ENCODE results near the gene PEX19.

Gene PEX19

GRCh38 chr1:160237558-160237957 lies 47.4 kb downstream of the PEX19 start:
- Histone ChIP-seq H3F3A (ENCODE audit: insufficient read depth, low read length) (no peaks in the 10 kb centered on the region), H3K9me3 (ENCODE audit: low read length) (no peaks in the 10 kb centered on the region), H3K27ac (ENCODE audit: low read depth, low read length, poor library complexity, severe bottlenecking) (no peak overlapping the region), H2AFZ (ENCODE audit: low read length) (no peak overlapping the region), H3K79me2 (ENCODE audit: insufficient read depth, low read length) (no peaks in the 10 kb centered on the region), H3K4me1 (ENCODE audit: insufficient read depth, low read length, severe bottlenecking) (no peaks in the 10 kb centered on the region), H3K36me3 (ENCODE audit: insufficient read depth, low read length) (peaks cover 96% of the 10 kb centered on the region), H3K9me2 (ENCODE audit: low read depth, low read length) (no peaks in the 10 kb centered on the region), H3K27me3 (ENCODE audit: insufficient read depth, low read length) (no peaks in the 10 kb centered on the region), H3K4me2 (ENCODE audit: low read length) (no peak overlapping the region), H4K20me1 (ENCODE audit: insufficient read depth, low read length) (no peaks in the 10 kb centered on the region), H3K4me3 (ENCODE audit: low read depth, low read length, poor library complexity, severe bottlenecking) (no peak overlapping the region), H3K9ac (ENCODE audit: low read length) (no peak overlapping the region)
- TF ChIP-seq CTCF (IDR thresholded peaks at IDR 0.05; ENCODE audit: low read length): no peak
- no peak for TF ChIP-seq EZH2 (IDR thresholded peaks at IDR 0.05; ENCODE audit: borderline replicate concordance, low read length)

GRCh38 chr1:160236806-160237205 lies 48.1 kb downstream of the PEX19 start:
- no peak overlapping the region for H2AFZ ChIP-seq (ENCODE audit: low read length)
- H4K20me1 ChIP-seq (ENCODE audit: insufficient read depth, low read length): no peaks in the 10 kb centered on the region
- no peak for TF ChIP-seq EZH2 (IDR thresholded peaks at IDR 0.05; ENCODE audit: borderline replicate concordance, low read length)
- TF ChIP-seq CTCF (IDR thresholded peaks at IDR 0.05; ENCODE audit: low read length): no peak
- H3K4me2 ChIP-seq (ENCODE audit: low read length): no peak overlapping the region
- H3K9me3 ChIP-seq (ENCODE audit: low read length): no peaks in the 10 kb centered on the region
- no peaks in the 10 kb centered on the region for H3K9me2 ChIP-seq (ENCODE audit: low read depth, low read length)
- H3K9ac ChIP-seq (ENCODE audit: low read length): no peak overlapping the region
- H3F3A ChIP-seq (ENCODE audit: insufficient read depth, low read length): no peaks in the 10 kb centered on the region
- no peaks in the 10 kb centered on the region for H3K79me2 ChIP-seq (ENCODE audit: insufficient read depth, low read length)
- H3K27ac ChIP-seq (ENCODE audit: low read depth, low read length, poor library complexity, severe bottlenecking): no peak overlapping the region
- no peaks in the 10 kb centered on the region for H3K27me3 ChIP-seq (ENCODE audit: insufficient read depth, low read length)
- H3K4me1 ChIP-seq (ENCODE audit: insufficient read depth, low read length, severe bottlenecking): no peaks in the 10 kb centered on the region
- H3K36me3 ChIP-seq (ENCODE audit: insufficient read depth, low read length): peaks cover 97% of the 10 kb centered on the region
- no peak overlapping the region for H3K4me3 ChIP-seq (ENCODE audit: low read depth, low read length, poor library complexity, severe bottlenecking)

- H3K9me2 ChIP-seq (ENCODE audit: low read depth, low read length): no peaks in the 10 kb centered on the region
- no peak for TF ChIP-seq EZH2 (IDR thresholded peaks at IDR 0.05; ENCODE audit: borderline replicate concordance, low read length)
- no peak for TF ChIP-seq CTCF (IDR thresholded peaks at IDR 0.05; ENCODE audit: low read length)
- no peaks in the 10 kb centered on the region for H3F3A ChIP-seq (ENCODE audit: insufficient read depth, low read length)
- no peak overlapping the region for H3K27ac ChIP-seq (ENCODE audit: low read depth, low read length, poor library complexity, severe bottlenecking)
- no peak overlapping the region for H3K4me3 ChIP-seq (ENCODE audit: low read depth, low read length, poor library complexity, severe bottlenecking)
- no peaks in the 10 kb centered on the region for H3K27me3 ChIP-seq (ENCODE audit: insufficient read depth, low read length)
- no peaks in the 10 kb centered on the region for H3K79me2 ChIP-seq (ENCODE audit: insufficient read depth, low read length)
- no peaks in the 10 kb centered on the region for H3K9me3 ChIP-seq (ENCODE audit: low read length)
- peaks cover 95% of the 10 kb centered on the region for H3K36me3 ChIP-seq (ENCODE audit: insufficient read depth, low read length)
- no peak overlapping the region for H2AFZ ChIP-seq (ENCODE audit: low read length)
- H3K9ac ChIP-seq (ENCODE audit: low read length): no peak overlapping the region
- no peaks in the 10 kb centered on the region for H3K4me1 ChIP-seq (ENCODE audit: insufficient read depth, low read length, severe bottlenecking)
- H4K20me1 ChIP-seq (ENCODE audit: insufficient read depth, low read length): no peaks in the 10 kb centered on the region
- H3K4me2 ChIP-seq (ENCODE audit: low read length): no peak overlapping the region
Observed at GRCh38 chr1:160232911-160233310, 52.0 kb downstream of the PEX19 start.

Data from OCI-LY1 (cell line).